ENCODE data around the gene AKAP8. TPM values are rescaled to one million over a fixed set of nuclear protein-coding genes. Genes with fewer than 3 reads are reported as not detected.
"Not testable (repeated sequence)": the region's sequence is repeated elsewhere in the genome, so short reads cannot be mapped to it uniquely, and the experiment has no call there.

The AKAP8 gene
- total RNA-seq, 1 donor from 2014 or later = 19.4 TPM

DNA sequence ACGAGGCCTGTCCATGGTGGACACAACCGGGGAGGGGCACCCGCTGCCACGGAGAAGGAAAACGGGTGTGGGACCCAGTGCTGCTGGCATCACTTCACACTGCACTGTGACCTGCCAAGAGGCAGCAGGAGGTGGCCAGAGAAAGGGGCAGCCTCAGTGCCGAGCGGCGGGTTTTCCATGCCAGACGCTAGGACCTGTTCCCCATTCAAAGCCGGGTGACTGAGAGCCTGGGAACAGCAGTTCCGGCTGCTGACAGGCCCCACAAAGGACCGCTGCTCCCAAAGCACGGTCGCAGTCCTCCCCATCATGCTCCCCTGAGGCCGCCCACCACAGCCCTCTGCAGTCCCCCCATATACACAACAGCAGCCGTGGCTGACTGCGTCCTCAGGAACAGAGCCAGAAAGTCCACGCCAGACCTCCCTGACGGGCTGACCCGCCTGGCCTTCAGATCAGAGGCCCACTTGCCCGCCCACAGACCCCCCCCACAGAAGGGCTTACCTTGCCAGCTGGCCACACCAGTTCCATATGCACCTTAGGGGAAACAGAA is 5.4 kb downstream of the AKAP8 start:
- no peak for DNase-seq (ENCODE audit: low read depth, low spot score)

DNA sequence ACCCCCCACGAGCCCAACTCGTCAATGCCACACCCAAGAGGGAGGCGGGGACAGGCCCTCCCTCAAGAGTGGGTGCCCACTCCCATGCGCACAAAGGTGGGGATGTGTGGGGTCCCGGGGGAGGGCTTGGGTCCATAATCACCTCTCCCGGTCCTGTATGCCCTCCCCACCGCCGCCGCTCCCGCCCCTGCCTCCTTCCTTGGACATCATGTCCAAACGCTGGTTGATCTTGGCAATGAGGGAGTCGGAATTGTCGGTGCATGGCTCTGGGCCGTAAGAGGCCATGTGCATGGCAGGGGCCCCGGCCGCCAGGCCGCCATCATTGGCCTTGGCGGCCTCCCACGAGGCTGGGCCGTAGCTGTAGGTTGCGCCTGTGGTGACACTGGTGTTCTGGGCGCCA is 5.9 kb downstream of the AKAP8 start:
- no peak for DNase-seq (ENCODE audit: low read depth, low spot score)

DNA sequence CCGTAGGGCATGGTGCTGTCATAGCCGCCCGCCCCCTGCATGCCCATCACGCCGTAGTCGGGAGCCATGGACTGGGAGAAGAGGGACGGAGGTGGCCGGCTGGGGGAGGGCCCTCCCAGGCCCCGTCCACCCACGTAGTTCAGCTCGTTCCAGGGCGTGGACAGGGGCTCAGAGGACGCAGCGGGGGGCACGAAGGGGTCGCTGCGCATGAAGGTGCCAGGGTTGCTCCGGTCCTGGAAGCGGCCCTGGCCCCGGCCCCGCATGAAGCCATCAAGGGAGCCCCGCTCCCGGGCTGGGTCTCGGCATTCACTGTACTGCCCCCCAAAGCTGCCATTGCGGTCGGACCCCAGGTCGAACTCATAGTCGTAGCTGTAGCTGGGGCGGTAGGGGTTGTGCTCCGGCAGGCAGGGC is 6.7 kb downstream of the AKAP8 start:
- no peak for DNase-seq (ENCODE audit: low read depth, low spot score)

DNA sequence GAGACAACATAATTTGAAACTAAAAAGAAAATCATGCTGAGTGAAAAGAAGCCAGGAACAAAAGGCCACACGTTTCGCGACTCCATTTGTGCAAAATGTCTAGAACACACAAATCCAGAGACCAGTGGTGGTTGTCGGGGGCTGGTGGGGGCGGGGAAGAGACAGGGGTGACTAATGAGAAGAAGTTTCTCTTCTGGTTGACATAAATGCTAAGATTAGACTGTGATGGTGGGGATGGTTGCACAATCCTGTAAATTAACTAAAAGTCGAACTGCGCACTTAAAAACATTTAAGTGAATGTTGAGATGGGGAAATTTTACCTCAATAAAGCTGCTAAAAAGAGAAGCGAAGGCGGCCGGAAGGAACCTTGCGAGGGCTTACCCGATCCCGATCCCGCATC is 7.1 kb downstream of the AKAP8 start:
- DNase-seq (ENCODE audit: low read depth, low spot score) = no peak

DNA sequence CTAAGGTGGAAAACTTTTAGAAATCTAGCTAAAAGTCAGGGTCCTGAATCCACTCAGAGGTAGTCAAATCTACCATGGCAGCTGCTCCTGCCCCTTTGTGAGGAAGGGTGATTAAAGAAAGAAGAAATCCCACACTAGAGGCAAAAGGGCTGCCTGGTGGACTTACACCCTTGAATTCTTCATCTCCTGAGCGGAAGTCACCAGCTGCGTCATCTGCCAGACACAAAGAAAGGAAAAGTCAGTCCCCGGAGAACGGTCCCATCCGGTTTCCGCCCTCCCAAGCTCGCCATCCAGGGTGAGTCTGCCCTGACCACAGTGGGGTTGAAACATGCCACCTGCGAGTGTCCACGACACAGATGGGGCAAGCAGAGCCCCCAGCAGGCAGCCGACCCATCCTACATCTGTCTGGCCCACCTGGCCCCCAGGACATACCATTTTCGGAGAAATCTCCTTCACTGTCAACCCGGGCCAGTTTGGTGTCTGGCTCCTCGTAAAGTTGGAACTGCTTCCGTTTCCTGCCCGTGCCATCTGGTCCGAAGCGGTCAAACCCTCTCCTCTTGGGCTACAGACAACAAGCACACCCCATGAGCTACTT is 7.7 kb downstream of the AKAP8 start:
- DNase-seq (ENCODE audit: low read depth, low spot score) = no peak

DNA sequence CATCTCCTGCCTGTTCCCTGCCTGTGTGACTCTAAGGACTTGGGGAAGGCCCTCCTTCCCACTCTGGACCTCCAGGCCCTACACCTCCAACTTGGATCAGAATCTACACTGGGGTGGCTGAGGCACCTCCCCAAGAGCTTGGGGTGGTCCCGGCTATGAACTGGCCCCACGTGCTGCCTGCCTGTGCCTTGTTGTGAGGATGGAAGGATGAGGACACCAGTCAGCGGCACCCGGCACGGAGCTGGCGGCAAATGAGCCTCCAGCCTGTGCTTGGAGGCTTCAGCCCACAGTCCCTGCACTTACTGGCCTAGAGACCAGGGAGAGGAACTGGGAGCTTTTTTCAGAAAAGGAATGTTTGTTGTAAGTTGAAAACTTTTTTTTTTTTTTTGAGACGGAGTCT is 8.5 kb downstream of the AKAP8 start:
- no peak for DNase-seq (ENCODE audit: low read depth, low spot score)

DNA sequence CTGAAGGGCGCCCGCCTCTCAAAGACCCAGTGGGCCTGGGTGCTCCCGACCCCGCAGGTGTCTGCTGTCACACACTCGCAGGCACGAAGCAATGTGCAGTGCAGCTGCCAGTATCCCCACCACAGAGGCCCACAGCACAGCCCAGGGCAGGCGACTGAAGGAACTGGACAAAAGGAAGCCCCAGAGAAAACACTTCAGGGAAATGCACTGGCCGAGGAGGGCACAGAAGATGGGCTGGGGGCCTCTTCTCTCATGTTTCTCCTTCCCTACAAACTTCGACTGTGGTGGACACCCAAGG is 10.0 kb downstream of the AKAP8 start:
- DNase-seq (ENCODE audit: low read depth, low spot score) = no peak

DNA sequence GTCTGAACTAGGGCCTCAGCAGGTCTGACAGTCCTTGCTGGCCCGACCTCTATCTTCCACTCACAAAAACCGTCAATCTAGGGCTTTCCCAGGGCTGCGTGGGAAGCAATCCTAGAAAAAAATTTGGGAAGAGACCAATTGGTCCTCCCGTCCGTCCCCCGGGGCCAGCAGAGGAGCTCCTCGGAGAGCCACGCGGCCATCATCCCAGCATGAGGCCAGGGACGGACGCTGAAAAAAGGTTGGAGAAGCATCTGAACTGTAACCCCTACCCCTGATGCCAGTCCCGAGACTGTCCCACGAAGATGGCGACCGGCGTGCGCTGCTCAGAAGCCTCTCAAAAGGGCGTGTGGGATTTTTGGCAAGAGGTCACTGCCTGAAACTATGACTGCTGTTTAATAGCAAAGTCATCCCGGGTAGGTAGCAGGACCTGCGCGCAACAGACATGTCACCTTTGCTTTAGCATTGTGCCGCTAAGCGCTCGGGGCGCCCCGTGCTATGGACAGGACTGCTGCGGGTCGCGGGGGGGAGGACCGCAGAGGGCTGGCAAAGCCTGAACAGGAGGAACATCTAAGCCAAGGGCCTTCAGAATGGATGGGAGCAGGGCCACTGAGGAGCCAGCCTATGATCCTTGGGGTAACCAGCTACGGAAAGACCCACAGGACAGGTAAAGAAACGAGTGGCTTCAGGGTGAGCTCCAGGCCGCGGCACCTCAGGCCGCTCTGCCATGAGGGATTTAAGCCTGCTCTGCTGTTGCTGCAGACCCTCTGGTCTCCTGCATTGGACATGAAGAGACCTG is 10.6 kb downstream of the AKAP8 start:
- no peak for DNase-seq (ENCODE audit: low read depth, low spot score)

DNA sequence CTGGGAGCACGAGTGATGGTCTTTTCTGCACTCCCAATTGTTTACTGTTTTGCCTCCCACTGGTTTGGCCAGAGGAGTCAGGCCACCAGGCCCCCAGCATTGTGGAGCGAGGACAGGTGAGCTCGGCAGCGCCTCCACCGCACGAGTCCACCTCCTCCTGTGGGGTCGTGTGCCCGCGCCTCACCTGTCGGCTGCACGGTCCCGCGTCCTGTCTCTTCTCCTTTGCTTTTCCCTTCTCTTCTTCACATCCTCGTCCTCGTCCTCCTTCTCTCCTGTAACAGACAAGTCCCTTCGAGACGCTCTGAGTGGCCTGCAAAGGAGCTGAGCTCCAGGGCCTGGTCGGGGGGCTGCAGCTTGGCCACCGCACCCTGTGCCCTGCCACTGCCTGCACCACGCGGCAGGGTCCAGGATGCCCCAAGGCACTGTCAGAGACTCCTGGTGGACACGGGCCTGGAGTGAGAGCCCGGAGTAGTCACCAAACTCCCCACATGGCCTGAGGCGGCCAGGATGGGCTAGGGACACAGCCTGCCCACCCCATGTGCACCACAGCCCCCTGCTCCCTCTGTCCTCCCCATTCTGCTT is 11.4 kb downstream of the AKAP8 start:
- DNase-seq (ENCODE audit: low read depth, low spot score) = no peak

DNA sequence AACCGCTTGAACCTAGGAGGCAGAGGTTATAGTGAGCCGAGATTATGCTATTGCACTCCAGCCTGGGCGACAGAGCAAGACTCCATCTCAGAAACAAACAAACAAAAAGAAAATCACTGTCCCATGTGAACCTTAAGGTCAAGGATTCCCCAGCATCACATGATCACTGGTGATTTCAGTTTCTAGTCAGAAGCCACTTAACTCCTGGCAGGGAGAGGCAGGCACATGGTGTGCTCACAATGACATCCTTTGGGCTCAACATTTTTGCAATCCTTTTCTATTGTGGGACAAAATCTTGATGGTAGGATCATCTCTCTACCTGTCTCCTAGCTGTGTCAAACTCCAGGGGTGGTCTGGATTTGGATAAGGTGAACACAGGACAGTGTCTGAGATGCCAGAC is 12.1 kb downstream of the AKAP8 start:
- DNase-seq (ENCODE audit: low read depth, low spot score) = no peak

DNA sequence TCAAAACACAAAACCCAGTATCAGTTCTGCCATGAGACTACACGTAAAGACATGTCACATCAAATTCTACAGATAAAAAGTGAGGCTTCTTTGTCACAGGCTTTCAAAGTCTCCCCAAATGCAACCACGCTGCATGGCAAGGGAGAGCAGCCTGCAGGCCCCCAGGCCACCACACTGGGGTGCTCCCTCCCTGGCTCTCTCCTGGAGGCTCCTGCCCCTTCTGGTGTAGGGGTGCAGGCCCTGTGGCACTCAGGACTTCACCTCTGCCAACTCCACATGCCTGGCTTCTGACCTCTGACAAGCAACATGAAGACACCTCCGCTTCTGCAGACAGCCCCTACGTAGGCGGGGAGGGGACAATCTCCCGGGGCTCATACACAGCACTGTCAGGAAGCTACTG is 14.3 kb downstream of the AKAP8 start:
- no peak for DNase-seq (ENCODE audit: low read depth, low spot score)

DNA sequence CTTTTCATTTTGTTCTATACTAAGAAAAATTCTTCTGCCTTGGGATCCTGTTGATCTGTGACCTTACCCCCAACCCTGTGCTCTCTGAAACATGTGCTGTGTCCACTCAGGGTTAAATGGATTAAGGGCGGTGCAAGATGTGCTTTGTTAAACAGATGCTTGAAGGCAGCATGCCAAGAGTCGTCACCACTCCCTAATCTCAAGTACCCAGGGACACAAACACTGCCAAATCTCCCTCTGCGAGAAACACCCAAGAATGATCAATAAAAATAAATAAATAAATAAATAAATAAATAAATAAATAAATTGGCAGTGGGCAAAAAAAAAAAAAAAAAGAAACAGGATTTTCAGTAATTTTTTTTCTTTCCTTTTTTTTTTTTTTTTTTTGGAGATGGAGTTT is 15.8 kb downstream of the AKAP8 start:
- not testable (repeated sequence) for DNase-seq (ENCODE audit: low read depth, low spot score)

DNA sequence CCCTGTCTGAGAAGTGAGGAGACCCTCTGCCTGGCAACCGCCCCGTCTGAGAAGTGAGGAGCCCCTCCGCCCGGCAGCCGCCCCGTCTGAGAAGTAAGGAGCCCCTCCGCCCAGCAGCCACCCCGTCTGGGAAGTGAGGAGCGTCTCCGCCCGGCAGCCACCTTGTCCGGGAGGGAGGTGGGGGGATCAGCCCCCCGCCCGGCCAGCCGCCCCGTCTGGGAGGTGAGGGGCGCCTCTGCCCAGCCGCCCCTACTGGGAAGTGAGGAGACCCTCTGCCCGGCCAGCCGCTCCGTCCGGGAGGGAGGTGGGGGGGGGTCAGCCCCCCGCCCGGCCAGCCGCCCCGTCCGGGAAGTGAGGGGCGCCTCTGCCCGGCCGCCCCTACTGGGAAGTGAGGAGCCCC is 16.5 kb downstream of the AKAP8 start:
- DNase-seq (ENCODE audit: low read depth, low spot score) = not testable (repeated sequence)

DNA sequence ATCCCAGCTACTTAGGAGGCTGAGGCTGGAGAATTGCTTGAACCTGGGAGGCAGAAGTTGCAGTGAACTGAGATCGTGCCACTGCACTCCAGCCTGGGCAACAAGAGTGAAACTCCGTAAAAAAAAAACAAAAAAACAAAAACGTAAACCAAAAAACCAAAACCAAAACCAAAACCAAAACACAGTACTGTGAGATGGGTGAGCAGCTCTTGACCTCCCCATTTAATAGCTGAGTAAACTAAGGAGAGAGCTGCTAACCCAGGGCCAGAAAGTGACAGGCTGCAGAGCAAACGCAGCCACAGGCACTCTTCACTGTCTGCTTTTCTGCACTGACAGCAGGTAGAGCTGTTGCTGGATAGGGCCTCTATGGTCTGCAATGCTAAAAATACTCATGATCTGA is 19.6 kb downstream of the AKAP8 start:
- not testable (repeated sequence) for DNase-seq (ENCODE audit: low read depth, low spot score)

DNA sequence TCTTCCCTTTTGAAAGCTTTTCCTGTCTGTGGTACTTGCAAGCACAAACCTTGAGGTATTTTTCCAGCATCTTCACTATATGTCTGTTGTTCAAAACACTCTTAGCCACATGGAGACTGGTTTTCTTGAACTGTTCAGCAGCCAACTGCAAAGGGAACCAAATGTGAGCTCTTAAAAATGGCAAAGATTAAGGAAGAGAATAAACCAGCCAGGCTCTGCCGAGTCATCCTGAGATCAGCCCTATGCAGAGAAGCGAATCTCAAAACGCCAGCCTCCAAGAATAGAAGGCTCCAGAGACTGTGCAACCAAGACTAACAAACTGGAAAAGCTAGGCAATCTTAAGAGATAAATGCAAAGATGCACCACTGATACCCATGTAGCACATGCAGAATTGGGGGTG is 20.7 kb downstream of the AKAP8 start:
- DNase-seq (ENCODE audit: low read depth, low spot score) = no peak

DNA sequence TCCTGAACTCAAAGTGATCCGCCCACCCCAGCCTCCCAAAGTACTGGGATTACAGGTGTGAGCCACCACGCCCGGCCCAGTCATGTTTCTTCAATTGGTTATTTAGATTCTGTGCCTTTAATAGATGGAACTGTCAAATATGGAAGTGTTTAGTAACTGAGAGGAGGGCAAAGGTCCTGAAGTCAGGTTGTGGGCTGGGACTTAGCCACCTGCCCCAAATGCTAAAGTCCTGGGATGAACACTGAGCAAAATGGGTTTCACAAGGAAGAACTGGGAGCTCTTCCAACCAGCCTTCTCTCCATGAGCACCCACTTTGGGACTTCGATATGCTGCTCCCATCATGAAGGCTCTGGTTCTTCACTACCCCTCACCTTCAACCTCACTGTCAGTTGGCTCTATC is 21.7 kb downstream of the AKAP8 start:
- no peak for DNase-seq (ENCODE audit: low read depth, low spot score)

DNA sequence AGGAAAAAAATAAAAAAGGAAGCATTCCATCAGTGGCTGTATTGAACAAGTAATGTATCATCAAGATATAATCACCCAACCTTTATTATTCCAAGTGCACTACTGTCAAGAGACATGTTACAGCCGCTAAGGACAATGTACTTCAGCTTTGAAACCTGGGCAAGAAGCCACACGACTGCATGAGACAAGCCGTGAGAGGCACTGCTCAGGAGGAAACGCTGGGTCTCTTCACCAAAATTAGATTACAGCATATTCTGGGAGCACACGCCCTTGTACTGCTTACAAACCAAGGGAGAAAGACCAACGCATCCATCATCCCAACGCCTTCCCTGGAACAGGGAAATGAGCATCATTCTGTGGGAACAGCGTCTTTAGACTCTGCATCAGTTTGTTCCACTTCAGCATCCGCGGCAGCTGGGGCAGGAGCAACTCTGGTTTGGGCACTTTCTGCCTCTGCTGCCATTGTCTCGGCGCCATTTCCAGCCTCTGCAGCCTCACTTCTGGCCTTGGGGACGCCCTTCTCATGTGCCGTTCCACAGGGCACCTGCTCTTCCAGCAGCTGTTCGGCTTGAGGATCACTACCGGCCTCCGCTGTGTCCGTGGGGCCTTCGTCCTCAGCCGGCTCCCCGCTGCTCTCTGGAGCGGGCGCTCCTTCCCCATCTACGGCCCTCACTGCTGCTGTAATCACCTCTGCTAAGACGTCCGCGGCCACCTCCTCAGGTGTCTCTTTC is 24.9 kb downstream of the AKAP8 start:
- DNase-seq (ENCODE audit: low read depth, low spot score) = no peak

DNA sequence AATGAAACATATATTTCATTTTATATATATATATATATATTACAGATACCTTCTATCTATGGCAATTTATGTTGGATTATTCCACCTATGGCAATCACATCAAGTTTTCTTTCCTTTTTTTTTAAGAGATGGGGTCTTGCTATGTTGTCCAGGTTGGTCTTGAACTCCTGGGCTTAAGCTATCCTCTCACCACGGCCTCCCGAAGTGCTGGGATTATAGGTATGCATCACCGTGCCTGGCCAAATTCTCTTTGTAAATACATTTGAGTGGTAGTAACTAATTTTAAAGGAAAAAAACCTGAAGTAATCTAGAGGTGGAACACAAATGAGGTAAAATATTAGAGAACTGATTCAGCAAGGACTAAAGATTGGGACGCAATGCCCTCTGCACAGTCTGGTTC is 25.7 kb downstream of the AKAP8 start:
- no peak for DNase-seq (ENCODE audit: low read depth, low spot score)

DNA sequence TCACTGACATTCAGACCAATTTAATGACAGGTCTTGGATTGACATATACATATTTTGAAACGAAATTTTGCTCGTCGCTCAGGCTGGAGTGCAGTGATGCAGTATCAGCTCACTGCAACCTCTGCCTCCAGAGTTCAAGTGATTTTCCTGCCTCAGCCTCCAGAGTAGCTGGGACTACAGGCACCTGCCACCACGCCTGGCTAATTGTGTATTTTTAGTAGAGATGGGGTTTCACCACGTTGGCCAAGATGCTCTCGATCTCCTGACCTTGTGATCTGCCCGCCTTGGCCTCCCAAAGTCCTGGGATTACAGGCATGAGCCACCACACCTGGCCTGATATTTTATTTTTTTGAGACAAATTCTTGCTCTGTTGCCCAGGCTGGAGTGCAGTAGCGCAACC is 27.1 kb downstream of the AKAP8 start:
- not testable (repeated sequence) for DNase-seq (ENCODE audit: low read depth, low spot score)

DNA sequence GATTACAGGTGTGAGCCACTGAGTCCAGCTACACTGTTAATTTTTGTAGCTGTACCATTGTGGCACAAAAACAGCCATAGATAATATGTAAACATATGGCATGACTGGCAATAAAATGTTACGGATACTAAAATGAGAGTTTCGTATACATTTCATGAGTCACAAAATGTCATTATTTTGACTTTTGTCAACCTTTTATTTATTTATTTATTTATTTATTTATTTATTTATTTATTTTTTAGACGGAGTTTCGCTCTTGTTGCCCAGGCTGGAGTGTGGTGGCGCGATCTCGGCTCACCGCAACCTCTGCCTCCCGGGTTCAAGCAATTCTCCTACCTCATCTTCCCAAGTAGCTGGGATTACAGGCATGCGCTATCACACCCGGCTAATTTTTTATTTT is 38.3 kb downstream of the AKAP8 start:
- not testable (repeated sequence) for DNase-seq (ENCODE audit: low read depth, low spot score)

DNA sequence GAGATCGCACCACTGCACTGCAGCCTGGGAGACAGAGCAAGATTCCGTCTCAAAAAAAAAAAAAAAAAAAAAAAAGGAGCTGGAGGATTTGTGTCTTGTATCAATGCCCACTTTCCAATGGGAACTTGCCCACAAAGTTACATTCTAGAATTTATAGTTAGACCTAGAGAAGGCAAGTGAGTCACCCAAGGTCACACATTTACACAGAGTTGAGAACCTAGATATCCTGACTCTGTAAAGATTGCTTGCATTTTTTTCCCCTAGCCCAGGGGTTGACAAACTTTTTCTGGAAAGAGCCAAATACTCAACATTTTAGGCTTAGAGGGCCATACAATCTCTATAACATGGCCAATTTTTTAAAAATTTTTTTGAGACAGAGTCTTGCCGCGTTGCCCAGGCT is 39.5 kb downstream of the AKAP8 start:
- DNase-seq (ENCODE audit: low read depth, low spot score) = no peak

DNA sequence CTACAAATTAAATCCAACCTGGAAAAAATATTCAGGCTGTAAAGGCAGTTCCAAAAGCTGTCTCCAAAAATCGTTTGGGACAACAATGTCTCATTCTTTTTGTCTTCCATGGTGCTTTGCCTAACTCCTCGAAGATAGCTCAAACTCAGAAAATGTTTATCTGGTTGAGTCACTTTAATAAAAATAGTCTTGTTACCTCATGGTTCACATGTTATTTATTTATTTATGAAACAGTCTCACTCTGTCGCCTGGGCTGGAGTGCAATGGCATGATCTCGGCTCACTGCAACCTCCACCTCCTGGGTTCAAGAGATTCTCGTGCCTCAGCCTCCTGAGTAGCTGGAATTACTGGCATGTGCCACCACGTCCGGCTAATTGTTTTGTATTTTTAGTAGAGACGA is 42.4 kb downstream of the AKAP8 start:
- DNase-seq (ENCODE audit: low read depth, low spot score) = no peak

Measured in pulmonary artery endothelial cell (primary cell).